Cardiac ventricle fibroblast (primary cell): ENCODE data around the gene IGFL1. TPM values are rescaled to one million over a fixed set of nuclear protein-coding genes. Genes with fewer than 3 reads are reported as not detected.

Source experiments
- total RNA-seq: library from RNA; depleted of rRNA; stranded (reverse); fragments of >200 nt; gene quantifications from 2 replicates; pipeline ENCODE4 v1.2.3, GENCODE V29; 2015

Gene IGFL1
- not detected in 2 replicates for total RNA-seq

DNA sequence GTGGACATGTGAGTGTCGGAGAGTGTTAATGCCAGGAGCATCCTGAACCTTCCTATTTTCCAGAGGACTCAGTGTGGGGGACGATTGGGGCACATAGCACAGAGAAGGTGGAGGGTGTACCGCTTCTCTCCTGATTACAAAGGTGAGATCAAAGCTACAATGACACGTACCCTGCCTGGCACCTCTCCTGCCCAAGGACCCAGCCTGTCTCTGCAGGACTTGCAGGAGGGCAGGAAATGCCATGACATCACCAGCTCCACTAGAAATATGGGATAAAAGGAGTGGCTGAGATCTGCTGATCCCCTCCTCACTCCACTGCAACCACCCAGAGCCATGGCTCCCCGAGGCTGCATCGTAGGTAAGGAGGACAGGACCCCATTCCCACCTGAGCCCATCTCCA, at the start of gene IGFL1:
Gene IGFL1 (plus strand): TSS at position 301 of the 400 bp plus-strand sequence. CDS start 33 bp downstream, at position 334.

Other genes starting within 250 kb of the IGFL1 start
- 8.8 and 9.6 TPM in 2 replicates for gene CCDC61, start 234.3 kb upstream of the IGFL1 start, total RNA-seq
- gene PGLYRP1, start 206.7 kb upstream of the IGFL1 start, total RNA-seq = not detected in 2 replicates
- gene IGFL4, start 188.7 kb upstream of the IGFL1 start, total RNA-seq = not detected in 2 replicates
- gene IGFL3, start 105.1 kb upstream of the IGFL1 start, total RNA-seq = not detected in 2 replicates
- not detected in 2 replicates for gene IGFL2, start 81.5 kb upstream of the IGFL1 start, total RNA-seq
- 12.2 and 32.0 TPM in 2 replicates for gene HIF3A, start 67.3 kb downstream of the IGFL1 start, total RNA-seq
- gene PPP5C, start 117.3 kb downstream of the IGFL1 start, total RNA-seq = 42.2 and 68.0 TPM in 2 replicates
- gene CCDC8, start 183.8 kb downstream of the IGFL1 start, total RNA-seq = 59.9 and 62.5 TPM in 2 replicates
- 0.05 TPM in 1 of 2 replicates, not detected in the other for gene PNMA8C, start 199.2 kb downstream of the IGFL1 start, total RNA-seq
- gene PNMA8A, start 241.8 kb downstream of the IGFL1 start, total RNA-seq = 4.1 and 5.6 TPM in 2 replicates